Left lobe of liver (tissue), 2 donors: ENCODE data around the gene HP. TPM values are rescaled to one million over a fixed set of nuclear protein-coding genes. Genes with fewer than 3 reads are reported as not detected.

Experiments
- ATAC-seq: fragments of 200-7000 bp; cut with Tn5 transposase; one replicate; pipeline ENCODE4 v1.9.1; 2020; ENCODE audit warnings: mild to moderate bottlenecking, moderate library complexity
- DNase-seq: peaks from one replicate; pipeline ENCODE4 v3.0.0-alpha.2; 2020; ENCODE audit warnings: low spot score
- total RNA-seq: library from RNA; stranded (reverse); gene quantifications from one replicate; pipeline ENCODE4 v1.2.1, GENCODE V29; 2021
- donor health status: DM: no; HTN: no; CAD: no; lungs with moderate emphysema.
- donor health status: DM: no; HTN: yes; CAD: no.

HP gene
- total RNA-seq, 1 donor from 2014 or later, result 47,876 TPM

GRCh38 chr16:72083778-72084404 is 29.6 kb downstream of the HP start:
- DNase-seq, result no peak
- ATAC-seq, result peak; percentile 87

DNA sequence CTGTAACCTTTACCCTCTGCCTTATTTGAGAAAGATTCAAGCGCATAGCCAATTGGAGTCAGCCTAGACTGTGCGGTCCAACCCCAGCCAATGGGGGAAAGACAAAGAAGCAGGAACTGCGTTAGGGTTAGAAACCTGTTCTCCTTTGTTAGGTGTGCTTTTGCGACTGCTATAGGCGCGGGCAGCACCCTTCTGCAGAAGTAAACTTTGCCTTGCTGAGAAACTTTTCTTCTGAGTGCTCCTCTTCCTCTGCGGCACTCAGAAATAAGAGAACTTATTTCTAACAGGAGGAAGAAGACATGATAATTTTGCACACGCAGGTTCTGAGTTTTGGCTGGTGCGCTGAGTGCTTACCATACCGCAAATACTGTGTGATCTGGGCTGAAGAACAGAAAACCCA is 30.1 kb downstream of the HP start:
- DNase-seq, result no peak
- ATAC-seq, result no peak

- ATAC-seq, result no peak
- DNase-seq, result no peak
Measured at GRCh38 chr16:72085002-72085401, 30.7 kb downstream of the HP start.

GRCh38 chr16:72091217-72091616 is 36.9 kb downstream of the HP start:
- ATAC-seq (peak; percentile 61), DNase-seq (peak; percentile 68)

DNA sequence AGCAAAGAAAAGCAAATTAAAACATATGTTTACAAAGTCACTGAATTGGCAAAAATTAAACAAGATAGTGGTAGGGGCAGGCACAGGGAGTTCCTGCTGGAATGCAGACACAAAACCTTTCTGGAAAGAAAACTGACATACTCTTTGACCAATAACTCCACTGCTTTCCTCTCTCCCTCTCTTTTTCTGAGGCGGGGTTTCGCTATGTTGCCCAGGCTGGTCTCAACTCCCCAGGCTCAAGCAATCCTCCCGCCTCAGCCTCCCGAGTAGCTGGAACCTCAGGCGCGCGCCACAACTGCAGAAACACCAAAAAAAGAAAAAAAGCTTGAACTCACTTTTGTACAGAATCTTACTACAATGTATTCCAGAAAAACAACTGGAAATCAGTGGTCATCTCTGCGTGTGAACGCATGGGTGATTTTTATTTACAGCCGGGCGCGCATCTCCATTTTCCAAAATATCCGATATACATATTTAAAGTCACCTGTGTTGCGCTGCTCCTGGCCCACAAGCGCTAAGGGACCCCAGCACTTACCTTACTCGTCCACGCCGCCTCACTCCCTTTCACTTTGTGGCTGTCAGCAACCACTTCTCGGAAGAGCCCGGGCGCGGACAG is 38.6 kb downstream of the HP start:
- DNase-seq (no peak), ATAC-seq (peak; percentile 43)

- ATAC-seq (peak; percentile 93), DNase-seq (peak; percentile 95)
Measured at GRCh38 chr16:72093448-72094265, 39.4 kb downstream of the HP start, which contains the start of the genes DHX38 and TXNL4B. DHX38 (plus strand) TSS chr16:72093847; CDS start chr16:72096158, 2,311 bp downstream. TXNL4B (minus strand) TSS chr16:72093620; CDS start chr16:72090749, 2,871 bp downstream.

DNA sequence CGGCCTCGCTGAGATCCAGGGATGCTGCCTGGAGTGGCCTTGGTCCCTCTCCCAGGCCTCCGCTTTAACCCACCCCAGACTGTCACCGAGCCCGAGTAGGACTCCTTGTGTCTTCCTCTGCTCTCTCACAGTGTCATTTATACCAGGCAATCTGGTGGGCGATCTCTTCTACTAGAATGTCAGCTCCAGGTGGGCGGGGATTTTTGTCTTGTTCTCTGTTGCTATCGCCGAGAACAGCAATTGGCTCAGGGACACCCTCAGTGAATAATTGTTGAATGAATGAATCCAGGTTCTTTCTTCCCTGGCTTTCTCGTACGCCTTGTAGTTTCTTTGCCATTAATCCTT is 39.9 kb downstream of the HP start:
- no peak for DNase-seq
- no peak for ATAC-seq

- DNase-seq, result no peak
- ATAC-seq, result peak; percentile 6
Measured at GRCh38 chr16:72098936-72099335, 44.6 kb downstream of the HP start.

DNA sequence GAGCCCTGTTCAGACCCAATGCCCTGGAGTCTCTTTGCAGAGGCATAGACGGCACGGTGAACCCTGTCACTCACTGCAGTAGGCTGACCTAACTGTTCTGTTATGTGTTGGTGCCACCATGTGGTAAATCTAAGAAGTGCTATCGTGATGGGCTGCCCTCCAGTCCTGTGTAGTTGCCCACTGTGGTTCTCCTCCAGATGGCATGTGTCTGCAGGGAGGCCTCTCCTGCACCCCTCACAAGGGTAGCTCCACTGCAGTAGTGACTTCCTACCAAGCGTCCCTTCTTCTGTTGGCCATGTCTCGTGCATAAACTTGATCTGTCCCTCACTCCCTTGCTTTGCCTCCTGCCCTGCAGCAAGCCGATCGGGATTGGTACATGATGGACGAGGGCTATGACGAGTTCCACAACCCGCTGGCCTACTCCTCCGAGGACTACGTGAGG is 45.1 kb downstream of the HP start:
- ATAC-seq (peak; percentile 97), DNase-seq (peak; percentile 59)

DNA sequence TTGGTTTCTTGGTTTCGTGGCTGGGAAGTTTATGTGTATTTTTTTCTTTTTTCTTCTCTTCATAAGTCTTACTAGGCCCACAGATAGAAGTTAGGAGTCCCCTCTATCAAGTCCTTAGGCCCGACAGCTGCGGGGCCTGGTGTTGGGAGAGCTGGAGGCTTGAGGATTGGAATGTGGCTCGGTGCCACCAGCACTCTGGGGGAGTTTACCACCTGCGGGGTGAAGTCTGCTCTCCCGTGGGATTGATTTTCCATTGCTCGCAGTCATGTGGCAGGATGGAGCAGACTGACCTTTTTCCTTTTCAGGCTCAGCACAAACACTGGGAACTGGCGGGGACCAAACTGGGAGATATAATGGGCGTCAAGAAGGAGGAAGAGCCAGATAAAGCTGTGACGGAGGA is 46.9 kb downstream of the HP start:
- DNase-seq (no peak), ATAC-seq (no peak)

DNA sequence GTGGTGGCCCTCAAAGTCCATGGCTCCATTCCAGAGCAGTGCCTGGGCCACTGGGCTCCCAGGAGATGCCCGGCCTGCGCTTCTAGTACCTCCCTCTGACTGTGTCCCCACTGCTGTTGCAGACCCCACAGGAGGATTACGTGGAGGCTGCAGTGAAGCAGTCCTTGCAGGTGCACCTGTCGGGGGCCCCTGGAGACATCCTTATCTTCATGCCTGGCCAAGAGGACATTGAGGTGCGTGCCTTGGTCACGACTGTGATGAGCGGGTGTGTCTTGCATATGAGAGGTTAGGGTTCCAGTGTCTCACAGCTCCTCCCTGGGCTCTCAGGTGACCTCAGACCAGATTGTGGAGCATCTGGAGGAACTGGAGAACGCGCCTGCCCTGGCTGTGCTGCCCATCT is 50.6 kb downstream of the HP start:
- DNase-seq (no peak), ATAC-seq (no peak)

- ATAC-seq (no peak), DNase-seq (no peak)
Measured at GRCh38 chr16:72105978-72106377, 51.7 kb downstream of the HP start.

GRCh38 chr16:72107371-72107770 is 53.1 kb downstream of the HP start:
- no peak for ATAC-seq
- DNase-seq, result no peak

- no peak for ATAC-seq
- DNase-seq, result no peak
Measured at GRCh38 chr16:72108353-72109102, 54.2 kb downstream of the HP start.

DNA sequence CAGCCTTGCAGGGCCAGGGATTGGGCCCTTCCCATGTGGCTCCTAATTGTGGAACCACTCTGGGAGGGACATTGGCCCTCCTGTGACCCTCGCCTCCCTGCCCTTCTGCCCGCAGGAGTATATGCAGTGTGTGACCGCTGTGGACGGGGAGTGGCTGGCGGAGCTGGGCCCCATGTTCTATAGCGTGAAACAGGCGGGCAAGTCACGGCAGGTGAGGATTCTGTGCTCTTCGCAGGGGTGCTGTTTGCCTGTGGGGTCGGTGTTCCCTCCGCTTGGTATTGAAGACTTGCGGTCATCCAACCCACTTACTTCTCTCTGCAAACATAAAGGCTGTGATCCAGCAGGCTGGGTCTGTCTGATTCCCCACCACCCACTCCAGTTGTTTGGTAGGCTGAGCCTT is 55.0 kb downstream of the HP start:
- DNase-seq, result no peak
- no peak for ATAC-seq

- no peak for ATAC-seq
- no peak for DNase-seq
Measured at GRCh38 chr16:72109966-72110530, 55.7 kb downstream of the HP start.

Other genes starting within 250 kb of the HP start
- 51.9 TPM for gene AP1G1, start 245.7 kb upstream of the HP start, total RNA-seq
- gene ATXN1L, start 208.5 kb upstream of the HP start, total RNA-seq, result 10.0 TPM
- gene ZNF821, start 170.3 kb upstream of the HP start, total RNA-seq, result 2.4 TPM
- 56.2 TPM for gene IST1, start 159.0 kb upstream of the HP start, total RNA-seq
- 0.88 TPM for gene PKD1L3, start 54.1 kb upstream of the HP start, total RNA-seq
- 28.4 TPM for gene DHODH, start 45.8 kb upstream of the HP start, total RNA-seq
- 110 TPM for gene HPR, start 8.7 kb downstream of the HP start, total RNA-seq
- gene TXNL4B, start 39.1 kb downstream of the HP start, total RNA-seq, result 9.6 TPM
- 26.4 TPM for gene DHX38, start 39.3 kb downstream of the HP start, total RNA-seq
- 0.48 TPM for gene PMFBP1, start 117.7 kb downstream of the HP start, total RNA-seq